Choroid plexus epithelial cell (primary cell): ENCODE measurements around the gene CCDC171.

ENCODE experiments used
- DNase-seq: peaks from one replicate; pipeline ENCODE4 v3.0.0-alpha.2; 2010; ENCODE audit warnings: low read depth
- H3K4me3 ChIP-seq: 2 replicates; pipeline ENCODE4 v1.5.1; 2011; ENCODE audit warnings: low read depth, mild to moderate bottlenecking, control low read depth, low read length, moderate library complexity
- TF ChIP-seq, protein P1 (sequence below): conservative IDR thresholded peaks from 2 replicates; pipeline ENCODE4 v1.5.1; 2011; ENCODE audit warnings: low read depth, mild to moderate bottlenecking, control low read depth, inconsistent platforms, low read length, moderate library complexity

The CCDC171 gene

DNA sequence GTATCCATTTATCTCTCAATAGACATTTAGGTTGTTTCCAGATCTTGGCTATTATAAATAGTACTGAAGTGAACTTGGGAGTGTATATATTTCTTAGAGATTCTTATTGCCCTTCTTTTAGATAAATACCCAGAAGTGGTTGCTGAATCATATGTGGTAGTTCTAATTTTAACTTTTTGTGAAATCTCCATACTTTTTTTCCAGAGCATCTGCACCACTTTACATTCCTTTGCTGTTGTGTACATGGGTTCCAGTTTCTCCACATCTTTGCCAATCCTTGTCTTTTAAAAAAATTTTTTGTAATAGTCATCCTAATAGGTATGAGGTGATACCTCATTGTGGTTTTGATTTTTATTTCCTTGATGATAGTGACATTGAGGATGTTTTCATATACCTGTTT, 303.7 kb downstream of the CCDC171 start:
- TF ChIP-seq, protein P1, sequence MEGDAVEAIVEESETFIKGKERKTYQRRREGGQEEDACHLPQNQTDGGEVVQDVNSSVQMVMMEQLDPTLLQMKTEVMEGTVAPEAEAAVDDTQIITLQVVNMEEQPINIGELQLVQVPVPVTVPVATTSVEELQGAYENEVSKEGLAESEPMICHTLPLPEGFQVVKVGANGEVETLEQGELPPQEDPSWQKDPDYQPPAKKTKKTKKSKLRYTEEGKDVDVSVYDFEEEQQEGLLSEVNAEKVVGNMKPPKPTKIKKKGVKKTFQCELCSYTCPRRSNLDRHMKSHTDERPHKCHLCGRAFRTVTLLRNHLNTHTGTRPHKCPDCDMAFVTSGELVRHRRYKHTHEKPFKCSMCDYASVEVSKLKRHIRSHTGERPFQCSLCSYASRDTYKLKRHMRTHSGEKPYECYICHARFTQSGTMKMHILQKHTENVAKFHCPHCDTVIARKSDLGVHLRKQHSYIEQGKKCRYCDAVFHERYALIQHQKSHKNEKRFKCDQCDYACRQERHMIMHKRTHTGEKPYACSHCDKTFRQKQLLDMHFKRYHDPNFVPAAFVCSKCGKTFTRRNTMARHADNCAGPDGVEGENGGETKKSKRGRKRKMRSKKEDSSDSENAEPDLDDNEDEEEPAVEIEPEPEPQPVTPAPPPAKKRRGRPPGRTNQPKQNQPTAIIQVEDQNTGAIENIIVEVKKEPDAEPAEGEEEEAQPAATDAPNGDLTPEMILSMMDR: no peak
- H3K4me3 ChIP-seq: no peak overlapping the region
- DNase-seq: peak; percentile 52

- H3K4me3 ChIP-seq: no peak overlapping the region
- TF ChIP-seq, protein P1: no peak
- no peak for DNase-seq
Measured at GRCh38 chr9:15867334-15867733, 314.5 kb downstream of the CCDC171 start.

DNA sequence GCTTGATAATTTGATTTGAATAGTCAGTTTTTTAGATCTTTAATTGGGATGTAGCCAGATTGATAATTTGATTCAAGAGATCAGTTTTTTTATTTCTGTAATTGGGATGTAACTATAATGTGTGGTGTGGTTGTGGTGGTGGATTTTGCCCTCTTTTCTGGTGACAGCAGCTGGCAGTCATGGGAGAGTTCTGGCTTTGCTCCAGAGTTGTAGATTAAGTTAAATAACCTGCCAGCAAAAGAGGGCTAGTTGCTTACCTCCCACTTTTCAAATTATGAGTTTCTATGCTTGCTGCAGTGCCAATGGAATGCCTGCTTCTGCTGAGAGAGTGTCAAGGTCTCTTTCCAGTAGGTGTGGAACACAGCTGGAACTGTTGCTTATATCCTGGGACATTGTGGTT, 315.1 kb downstream of the CCDC171 start:
- no peak overlapping the region for H3K4me3 ChIP-seq
- no peak for DNase-seq
- TF ChIP-seq, protein P1: no peak

- no peak overlapping the region for H3K4me3 ChIP-seq
- DNase-seq: peak; percentile 90
- TF ChIP-seq, protein P1: peak; percentile 53
Measured at GRCh38 chr9:15873573-15874177, 320.8 kb downstream of the CCDC171 start.

- H3K4me3 ChIP-seq: no peak overlapping the region
- no peak for DNase-seq
- TF ChIP-seq, protein P1: no peak
Measured at GRCh38 chr9:15882328-15882727, 329.5 kb downstream of the CCDC171 start.

DNA sequence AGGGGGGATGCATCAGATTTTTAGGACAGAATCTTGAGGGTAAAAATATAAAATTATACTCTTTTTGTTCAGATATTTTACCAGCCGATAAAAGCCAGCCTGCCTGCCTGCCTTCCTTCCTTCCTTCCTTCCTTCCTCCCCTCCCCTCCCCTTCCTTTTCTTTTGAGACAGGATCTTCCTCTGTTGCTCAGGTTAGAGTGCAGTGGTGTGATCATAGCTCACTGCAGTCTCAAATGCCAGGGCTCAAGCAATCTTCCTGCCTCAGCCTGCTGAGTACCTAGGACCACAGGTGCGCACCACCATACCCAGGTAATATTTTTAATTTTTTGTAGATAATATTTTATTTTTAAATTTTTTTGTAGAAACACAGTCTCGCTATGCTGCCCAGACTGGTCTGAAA, 330.0 kb downstream of the CCDC171 start:
- TF ChIP-seq, protein P1: no peak

DNA sequence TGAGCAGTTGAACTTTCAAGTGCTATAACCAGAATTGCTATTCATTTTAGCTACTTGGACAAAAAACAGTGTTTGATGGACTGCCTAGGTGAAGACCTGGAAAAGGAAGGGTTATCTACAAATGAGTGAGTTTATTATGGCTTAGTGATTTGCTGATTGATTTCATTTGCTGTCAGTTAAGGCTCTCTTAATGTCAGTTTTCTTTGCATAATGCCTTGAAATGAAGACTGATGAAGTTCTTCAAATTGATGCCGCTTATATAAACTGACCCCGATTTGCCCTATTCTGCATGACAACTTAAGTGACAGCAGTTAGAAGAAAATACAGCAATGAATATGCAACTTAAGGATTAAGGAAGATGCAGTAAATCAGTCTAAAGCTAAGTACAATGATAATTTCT, 332.6 kb downstream of the CCDC171 start:
- H3K4me3 ChIP-seq: no peak overlapping the region
- TF ChIP-seq, protein P1: no peak
- DNase-seq: no peak

More for the DNA sequence above, 330.0 kb downstream of the CCDC171 start:
- DNase-seq: no peak
- H3K4me3 ChIP-seq: no peak overlapping the region
